Activated CD8-positive, alpha-beta memory T cell treated with anti-CD3 and anti-CD28 coated beads, Interleukin-2, amount 10 ng/mL, durations not matched to agents 7 days and 5 days (primary cell): ENCODE results near the gene STUB1. TPM values are rescaled to one million over a fixed set of nuclear protein-coding genes. Genes with fewer than 3 reads are reported as not detected.

ENCODE experiments used
- ATAC-seq: fragments of 150-1000 bp; cut with Tn5 transposase; one replicate; pipeline ENCODE4 v1.10.0; 2021; ENCODE audit warnings: moderate library complexity
- CTCF ChIA-PET: fragments of 350-600 bp; sonication (Branson Sonifier 250); formaldehyde crosslinking; loops from one replicate; lab custom pipeline; 2021; ENCODE audit warnings: antibody characterized with exemption; lab: Charles Lee
- DNase-seq: peaks from one replicate; pipeline ENCODE4 v3.0.0-alpha.2; 2020
- H3K27ac Mint-ChIP-seq: one replicate; pipeline ENCODE4 v1.8.0; 2021; ENCODE audit warnings: mild to moderate bottlenecking, mixed read lengths
- H3K27me3 Mint-ChIP-seq: one replicate; pipeline ENCODE4 v1.8.0; 2021; ENCODE audit warnings: mixed read lengths
- H3K36me3 Mint-ChIP-seq: one replicate; pipeline ENCODE4 v1.8.0; 2021; ENCODE audit warnings: mild to moderate bottlenecking, mixed read lengths
- H3K4me1 Mint-ChIP-seq: one replicate; pipeline ENCODE4 v1.8.0; 2021; ENCODE audit warnings: mixed read lengths
- H3K4me3 Mint-ChIP-seq: one replicate; pipeline ENCODE4 v1.8.0; 2021; ENCODE audit warnings: mild to moderate bottlenecking, moderate library complexity, mixed read lengths
- H3K9me3 Mint-ChIP-seq: one replicate; pipeline ENCODE4 v1.8.0; 2022; ENCODE audit warnings: low read depth, mixed read lengths
- total RNA-seq, 2 experiments: library from RNA; stranded (reverse); gene quantifications; one replicate each; pipeline ENCODE4 v1.2.3, GENCODE V29; 2021

STUB1 gene
- total RNA-seq, 2 experiments from 2014 or later, result 84.2 to 87.1 TPM

DNA sequence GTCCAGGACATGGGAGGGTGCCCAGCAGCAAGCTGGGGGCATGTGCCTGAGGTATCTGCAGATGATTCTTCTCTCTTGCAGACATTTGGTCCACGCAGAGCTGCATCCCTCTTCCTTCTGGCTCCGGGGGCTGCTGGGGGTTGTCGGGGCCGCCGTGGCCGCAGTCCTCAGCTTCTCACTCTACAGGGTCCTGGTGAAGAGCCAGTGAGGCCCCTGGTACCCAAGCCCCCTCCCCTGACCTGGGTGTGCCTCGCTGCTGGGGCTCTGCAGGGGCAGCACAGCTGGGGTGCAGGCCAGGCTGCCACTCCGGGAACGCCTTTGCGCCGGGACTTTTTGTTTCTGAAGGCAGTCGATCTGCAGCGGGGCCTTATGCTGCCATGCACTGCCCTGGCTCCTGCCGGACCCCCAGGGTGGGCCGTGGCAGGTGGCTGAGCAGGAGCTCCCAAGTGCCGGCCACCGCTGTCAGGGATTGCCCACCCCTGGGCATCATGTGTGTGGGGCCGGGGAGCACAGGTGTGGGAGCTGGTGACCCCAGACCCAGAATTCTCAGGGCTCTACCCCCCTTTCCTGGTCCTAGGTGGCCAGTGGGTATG, 6.7 kb upstream of the STUB1 start:
- H3K4me1 Mint-ChIP-seq, result peaks cover 8% of the 10 kb centered on the region
- CTCF ChIA-PET, result no interaction called here

GRCh38 chr16:674214-674881, 5.9 kb upstream of the STUB1 start:
- H3K27ac Mint-ChIP-seq, result no peak overlapping the region
- H3K9me3 Mint-ChIP-seq, result no peaks in the 10 kb centered on the region
- peaks cover 9% of the 10 kb centered on the region for H3K4me1 Mint-ChIP-seq

More for the DNA sequence above, 6.7 kb upstream of the STUB1 start:
- Mint-ChIP-seq H3K9me3 (no peaks in the 10 kb centered on the region), H3K27me3 (peaks cover 12% of the 10 kb centered on the region), H3K27ac (no peak overlapping the region), H3K4me3 (no peak overlapping the region), H3K36me3 (peaks cover 8% of the 10 kb centered on the region)
- ATAC-seq, result no peak
- DNase-seq, result no peak

GRCh38 chr16:674968-675883, 5.0 kb upstream of the STUB1 start, which contains the start of gene RHBDL1:
TSS of gene RHBDL1 (plus strand) at chr16:675671. CDS start at chr16:675791, 120 bp downstream.
- Mint-ChIP-seq H3K4me3 (no peak within 1 kb of the TSS), H3K27me3 (peaks cover 12% of the 10 kb centered on the region), H3K4me1 (peaks cover 8% of the 10 kb centered on the region), H3K27ac (no peak within 1 kb of the TSS), H3K36me3 (peaks cover 8% of the 10 kb centered on the region), H3K9me3 (no peaks in the 10 kb centered on the region)
- ATAC-seq, result no peak
- CTCF ChIA-PET, result interaction anchor here (1.3 kb wide), 1 partner anchor 20 kb away, joined by 3 read pairs; no protein-coding TSS in a partner anchor
- DNase-seq, result no peak

More at GRCh38 chr16:674214-674881, 5.9 kb upstream of the STUB1 start:
- no peak for DNase-seq
- CTCF ChIA-PET, result no interaction called here
- ATAC-seq, result no peak
- Mint-ChIP-seq H3K36me3 (peaks cover 8% of the 10 kb centered on the region), H3K27me3 (peaks cover 12% of the 10 kb centered on the region), H3K4me3 (no peak overlapping the region)

DNA sequence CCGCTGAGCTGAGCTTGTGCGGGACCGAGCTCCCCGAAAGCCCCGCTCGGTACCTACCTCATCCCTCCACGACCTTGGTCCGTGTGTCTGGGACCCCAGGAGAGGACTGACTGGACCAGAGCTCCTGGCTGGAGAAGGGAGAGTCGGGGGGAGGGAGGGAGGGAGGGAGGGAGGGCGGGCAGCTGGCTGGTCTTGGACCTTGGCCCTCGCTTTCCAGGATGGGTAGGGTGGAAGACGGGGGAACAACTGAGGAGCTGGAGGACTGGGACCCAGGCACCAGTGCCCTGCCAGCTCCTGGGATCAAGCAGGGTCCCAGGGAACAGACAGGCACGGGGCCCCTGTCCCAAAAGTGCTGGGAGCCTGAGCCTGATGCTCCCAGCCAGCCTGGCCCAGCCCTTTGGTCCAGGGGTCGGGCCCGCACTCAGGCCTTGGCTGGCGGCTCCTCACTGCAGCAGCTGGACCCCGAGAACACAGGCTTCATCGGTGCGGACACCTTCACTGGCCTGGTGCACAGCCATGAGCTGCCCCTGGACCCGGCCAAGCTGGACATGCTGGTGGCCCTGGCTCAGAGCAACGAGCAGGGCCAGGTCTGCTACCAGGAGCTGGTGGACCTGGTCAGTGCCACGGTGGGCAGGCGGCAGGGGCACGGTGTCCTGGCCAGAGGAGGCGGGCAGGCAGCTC, 4.2 kb upstream of the STUB1 start:
- CTCF ChIA-PET, result interaction anchor here (1.3 kb wide), 1 partner anchor 19 kb away, joined by 3 read pairs; no protein-coding TSS in a partner anchor
- no peak for DNase-seq
- peaks cover 7% of the 10 kb centered on the region for H3K36me3 Mint-ChIP-seq
- no peaks in the 10 kb centered on the region for H3K9me3 Mint-ChIP-seq
- H3K4me1 Mint-ChIP-seq, result peaks cover 11% of the 10 kb centered on the region
- no peak for ATAC-seq
- H3K4me3 Mint-ChIP-seq, result no peak overlapping the region
- peaks cover 12% of the 10 kb centered on the region for H3K27me3 Mint-ChIP-seq
- no peak overlapping the region for H3K27ac Mint-ChIP-seq

- Mint-ChIP-seq H3K27ac (no peak overlapping the region), H3K9me3 (no peaks in the 10 kb centered on the region), H3K4me1 (peaks cover 16% of the 10 kb centered on the region), H3K27me3 (peaks cover 12% of the 10 kb centered on the region), H3K4me3 (no peak overlapping the region), H3K36me3 (peaks cover 5% of the 10 kb centered on the region)
- DNase-seq, result no peak
- CTCF ChIA-PET, result interaction anchor here (1.3 kb wide), 1 partner anchor 19 kb away, joined by 3 read pairs; no protein-coding TSS in a partner anchor
- ATAC-seq, result no peak
Measured at GRCh38 chr16:676565-676902, 3.7 kb upstream of the STUB1 start.

GRCh38 chr16:676913-677312, 3.3 kb upstream of the STUB1 start:
- no peak for DNase-seq
- Mint-ChIP-seq H3K4me3 (no peak overlapping the region), H3K36me3 (peaks cover 8% of the 10 kb centered on the region), H3K9me3 (no peaks in the 10 kb centered on the region), H3K4me1 (peaks cover 20% of the 10 kb centered on the region), H3K27me3 (peaks cover 12% of the 10 kb centered on the region), H3K27ac (no peak overlapping the region)
- CTCF ChIA-PET, result no interaction called here
- no peak for ATAC-seq

- ATAC-seq (no peak), DNase-seq (no peak)
- H3K36me3 Mint-ChIP-seq, result peaks cover 9% of the 10 kb centered on the region
- H3K4me1 Mint-ChIP-seq, result peaks cover 24% of the 10 kb centered on the region
- no peak overlapping the region for H3K4me3 Mint-ChIP-seq
- no peak overlapping the region for H3K27ac Mint-ChIP-seq
- H3K9me3 Mint-ChIP-seq, result no peaks in the 10 kb centered on the region
- H3K27me3 Mint-ChIP-seq, result peaks cover 12% of the 10 kb centered on the region
- CTCF ChIA-PET, result interaction anchor here (1.9 to 2.1 kb wide), 2 partner anchors 9 to 30 kb away, joined by 6 to 9 read pairs; partner anchors contain the start of gene RHOT2
Measured at GRCh38 chr16:677316-678190, 2.7 kb upstream of the STUB1 start.

DNA sequence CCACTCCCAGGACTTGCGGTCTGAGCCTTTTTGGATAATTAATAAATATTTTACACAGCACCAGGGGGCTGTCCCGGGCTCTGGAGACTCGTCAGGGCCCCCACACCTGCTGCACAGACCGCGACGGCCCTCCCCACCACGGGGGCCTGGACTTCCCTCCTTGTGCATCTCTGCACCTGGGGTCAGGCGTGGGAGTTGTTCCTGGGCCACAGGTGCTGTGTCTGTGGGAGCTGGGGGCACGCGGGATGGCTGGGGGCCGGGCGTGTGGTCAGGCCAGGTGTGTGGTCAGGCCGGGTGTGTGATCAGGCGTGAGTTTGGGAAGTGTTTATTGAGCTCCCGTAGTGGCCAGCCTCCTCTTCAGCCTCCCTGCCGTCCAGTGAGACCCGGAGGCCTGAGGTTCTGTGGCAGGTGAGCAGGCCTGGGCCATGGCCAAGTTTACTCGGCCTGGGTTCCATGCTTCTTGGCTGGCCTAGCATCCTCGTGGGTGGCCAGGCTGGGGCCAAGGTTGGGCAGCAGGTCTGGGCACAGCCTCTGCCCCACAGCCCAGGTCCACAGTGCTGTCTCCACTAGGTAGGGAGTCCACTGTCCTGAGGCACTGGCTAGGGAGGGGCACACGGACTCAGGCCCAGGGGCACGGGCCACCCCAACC, 1.9 kb upstream of the STUB1 start:
- no peak overlapping the region for H3K27ac Mint-ChIP-seq
- peaks cover 32% of the 10 kb centered on the region for H3K4me1 Mint-ChIP-seq
- DNase-seq (no peak), ATAC-seq (no peak)
- peaks cover 12% of the 10 kb centered on the region for H3K27me3 Mint-ChIP-seq
- no peak overlapping the region for H3K4me3 Mint-ChIP-seq
- CTCF ChIA-PET, result interaction anchor here (0.9 to 2.1 kb wide), 5 partner anchors 10 to 42 kb away, joined by 4 to 9 read pairs (median 4); partner anchors contain the start of genes METTL26, RHOT2 and WDR24
- peaks cover 6% of the 10 kb centered on the region for H3K36me3 Mint-ChIP-seq
- H3K9me3 Mint-ChIP-seq, result no peaks in the 10 kb centered on the region

- peaks cover 12% of the 10 kb centered on the region for H3K27me3 Mint-ChIP-seq
- peak overlapping the region; percentile 65 for H3K27ac Mint-ChIP-seq
- DNase-seq (peak; percentile 76), ATAC-seq (peak; percentile 17)
- peaks cover 4% of the 10 kb centered on the region for H3K36me3 Mint-ChIP-seq
- H3K9me3 Mint-ChIP-seq, result no peaks in the 10 kb centered on the region
- peaks cover 33% of the 10 kb centered on the region for H3K4me1 Mint-ChIP-seq
- CTCF ChIA-PET, result interaction anchor here (0.9 to 2.1 kb wide), 6 partner anchors 11 to 43 kb away, joined by 3 to 9 read pairs (median 4); partner anchors contain the start of genes METTL26, RHOT2 and WDR24
- peak overlapping the region; percentile 74 for H3K4me3 Mint-ChIP-seq
Measured at GRCh38 chr16:678858-679813, 1.1 kb upstream of the STUB1 start.

- H3K27ac Mint-ChIP-seq, result peak overlapping the region; percentile 68
- ATAC-seq (no peak), DNase-seq (no peak)
- H3K36me3 Mint-ChIP-seq, result peaks cover 4% of the 10 kb centered on the region
- peaks cover 34% of the 10 kb centered on the region for H3K4me1 Mint-ChIP-seq
- no peaks in the 10 kb centered on the region for H3K9me3 Mint-ChIP-seq
- CTCF ChIA-PET, result interaction anchor here (0.7 to 2.4 kb wide), 6 partner anchors 9 to 101 kb away, joined by 3 to 9 read pairs (median 4); partner anchors contain the start of genes ANTKMT and RHOT2
- H3K4me3 Mint-ChIP-seq, result peak overlapping the region; percentile 78
- peaks cover 6% of the 10 kb centered on the region for H3K27me3 Mint-ChIP-seq
Measured at GRCh38 chr16:680625-680945, 375 bp downstream of the STUB1 start.
